Measurements from ENCODE around the gene USP50. TPM values are rescaled to one million over a fixed set of nuclear protein-coding genes. Genes with fewer than 3 reads are reported as not detected.

USP50 gene
- 0.62 TPM in 1 of 2 replicates, not detected in the other for total RNA-seq

GRCh38 chr15:50546566-50546965, at the start of gene USP50:
Gene USP50, minus strand, starts transcription at chr15:50546666. Its CDS starts 141 bp downstream, at chr15:50546525.

Other genes starting within 250 kb of the USP50 start
- gene GABPB1, start 191.5 kb downstream of the USP50 start, total RNA-seq: 53.9 and 66.5 TPM in 2 replicates
- 56.9 and 57.0 TPM in 2 replicates for gene USP8, start 122.3 kb downstream of the USP50 start, total RNA-seq
- gene TRPM7, start 140.1 kb upstream of the USP50 start, total RNA-seq: 70.8 and 93.0 TPM in 2 replicates
- 108 and 111 TPM in 2 replicates for gene SPPL2A, start 219.0 kb upstream of the USP50 start, total RNA-seq

All from uterine smooth muscle cell (primary cell).